ENCODE results near the gene PSMC3.

DNA sequence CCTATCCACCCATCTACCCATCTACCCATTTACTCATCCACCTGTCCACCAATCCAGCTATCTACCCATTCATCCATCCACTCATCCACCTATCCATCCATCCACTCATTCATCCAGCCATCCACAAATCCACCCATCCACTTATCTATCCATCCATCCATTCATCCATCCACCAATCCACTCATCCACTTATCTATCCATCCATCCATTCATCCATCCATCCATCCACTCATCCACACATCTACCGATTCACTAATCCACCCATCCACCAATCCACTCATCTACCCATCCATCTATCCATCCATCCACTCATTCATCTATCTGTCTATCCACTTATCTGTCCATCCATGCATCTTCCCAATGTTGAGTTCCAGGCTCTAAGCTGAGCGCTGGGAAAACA is 46.2 kb downstream of the PSMC3 start:
- TF ChIP-seq GATA3 (IDR thresholded peaks at IDR 0.05; ENCODE audit: low read depth, low read length) (no peak), GATA2 (IDR thresholded peaks at IDR 0.05; ENCODE audit: low read depth, low read length) (no peak)
